GM19099 (cell line): Measurements from ENCODE around the gene WWOX.

ENCODE experiments used
- POLR2A ChIP-seq: IDR thresholded peaks from 3 replicates; pipeline ENCODE4 v1.6.1; 2011; ENCODE audit warnings: low read depth; ENCODE audit not compliant: insufficient read length; ENCODE audit errors: extremely low read depth

WWOX gene

DNA sequence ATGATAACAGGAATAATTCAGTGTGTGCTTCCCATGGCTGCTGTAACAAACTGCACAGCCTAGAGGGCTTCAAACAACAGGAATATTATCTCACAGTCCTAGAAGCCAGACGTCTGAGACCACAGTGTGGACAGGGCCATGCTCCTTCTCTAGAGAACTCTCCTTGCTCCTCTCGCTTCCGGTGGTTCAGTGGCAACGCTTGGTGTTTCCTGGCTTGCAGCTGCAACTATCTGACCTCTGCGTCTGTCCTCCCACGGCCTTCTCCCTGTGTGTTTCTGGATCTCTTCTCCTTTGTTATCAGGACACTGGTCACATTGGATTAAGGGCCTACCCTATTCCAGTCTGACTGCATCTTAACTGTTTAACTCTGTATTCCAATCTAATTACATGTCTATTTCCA, 1086.7 kb downstream of the WWOX start:
- no peak for TF ChIP-seq POLR2A

DNA sequence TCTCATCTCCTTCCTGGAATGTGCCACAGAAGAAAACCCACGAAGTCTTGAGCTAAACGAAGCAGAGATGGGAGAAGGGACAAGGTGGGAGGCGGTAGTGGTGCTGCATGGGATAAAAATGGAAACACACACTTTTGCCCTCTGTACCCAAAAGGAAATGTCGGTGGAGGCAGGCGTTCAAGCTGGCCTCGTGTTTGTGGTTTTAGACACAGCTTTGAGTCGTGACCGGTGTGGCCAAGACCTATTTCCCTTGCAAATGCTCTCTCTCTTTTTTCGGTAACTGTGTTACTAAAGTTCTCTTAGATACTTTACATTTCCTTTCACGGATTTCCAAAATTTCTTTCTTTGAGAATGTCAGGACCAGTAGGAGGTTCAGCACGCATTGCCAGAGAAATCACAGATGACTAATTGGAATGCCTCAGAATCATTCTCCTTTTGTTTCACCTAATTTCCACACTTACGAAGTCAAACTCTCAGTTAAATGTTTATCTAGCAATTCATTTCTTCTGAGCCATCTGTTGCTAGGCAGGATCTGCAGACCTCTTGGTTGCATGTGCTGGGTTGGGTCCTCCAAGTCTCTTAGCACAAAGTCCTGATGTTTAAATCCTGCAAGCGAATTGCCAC, 1088.8 kb downstream of the WWOX start:
- TF ChIP-seq POLR2A = no peak

DNA sequence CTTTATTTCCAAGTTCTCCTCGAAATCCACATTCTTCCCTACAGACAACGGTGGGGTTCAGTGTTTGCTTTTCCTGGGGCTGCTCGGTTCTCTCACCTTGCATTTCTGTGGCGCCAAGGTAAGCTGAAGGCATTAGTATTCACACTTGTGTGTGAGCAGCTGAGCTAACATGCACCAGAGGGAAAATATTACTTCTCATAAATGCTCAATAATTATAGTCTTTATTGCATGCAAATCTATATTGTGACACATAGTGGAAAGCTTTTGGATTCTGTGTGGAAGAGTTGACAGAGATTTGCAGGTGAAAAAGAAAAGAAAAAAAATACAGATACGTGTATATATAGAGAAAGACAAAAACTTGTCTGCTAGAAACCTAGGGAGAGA, 1089.3 kb downstream of the WWOX start:
- TF ChIP-seq POLR2A = no peak

DNA sequence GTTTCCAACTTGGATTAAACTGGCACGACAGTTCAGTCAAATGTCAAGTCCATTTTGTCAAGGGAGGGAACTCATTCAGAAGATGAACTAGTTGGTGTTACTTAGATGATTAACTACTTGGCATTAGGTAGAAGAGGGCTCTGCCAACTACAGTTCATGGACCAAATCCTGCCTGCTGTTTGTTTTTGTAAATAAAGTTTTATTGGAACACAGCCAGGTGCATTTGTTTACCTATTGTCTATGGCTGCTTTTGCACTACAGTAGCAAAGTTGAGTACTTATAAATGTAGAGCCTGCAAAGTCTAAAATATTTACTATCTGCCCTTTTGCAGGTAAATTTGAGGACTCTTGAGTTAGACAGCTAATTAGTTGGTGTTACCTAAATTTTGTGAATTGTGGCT, 1091.1 kb downstream of the WWOX start:
- no peak for TF ChIP-seq POLR2A

DNA sequence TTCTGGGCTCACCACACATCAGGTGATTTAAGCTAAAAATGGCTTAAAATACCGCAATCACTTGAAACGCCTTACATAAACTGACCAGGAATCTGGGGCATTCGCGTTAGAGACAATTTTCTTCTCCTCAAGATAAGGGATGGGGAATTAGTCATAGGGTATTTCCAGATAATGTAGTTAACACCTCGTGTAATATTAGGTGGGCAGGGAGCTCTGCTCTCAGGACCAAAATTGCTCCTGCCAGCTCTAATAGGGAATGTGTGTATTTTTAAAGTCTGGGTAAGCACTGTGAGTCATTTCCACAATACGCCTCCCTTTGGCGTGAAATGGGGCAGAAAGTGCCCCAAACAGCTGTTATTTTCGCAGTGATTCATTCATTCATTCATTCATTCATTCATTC, 1092.5 kb downstream of the WWOX start:
- no peak for TF ChIP-seq POLR2A

DNA sequence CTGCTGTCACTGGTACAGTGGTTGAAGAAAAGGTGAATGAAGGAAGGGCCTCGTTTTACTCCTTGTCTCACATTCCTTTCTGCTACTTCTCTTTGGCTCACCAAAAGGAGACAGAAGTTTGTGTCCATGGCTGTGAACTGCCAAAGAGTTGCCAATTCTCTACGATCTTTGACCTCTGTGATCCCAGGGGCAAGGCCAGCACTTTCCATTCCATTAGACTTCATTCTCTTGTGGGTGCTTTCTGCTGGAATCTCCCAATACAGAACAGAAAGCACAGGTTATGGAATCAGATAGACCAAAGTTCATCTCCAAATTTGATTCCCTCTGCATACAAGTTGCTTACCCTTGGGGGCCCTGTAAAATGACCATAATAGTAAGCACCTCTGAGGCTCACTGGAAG, 1093.5 kb downstream of the WWOX start:
- no peak for TF ChIP-seq POLR2A

DNA sequence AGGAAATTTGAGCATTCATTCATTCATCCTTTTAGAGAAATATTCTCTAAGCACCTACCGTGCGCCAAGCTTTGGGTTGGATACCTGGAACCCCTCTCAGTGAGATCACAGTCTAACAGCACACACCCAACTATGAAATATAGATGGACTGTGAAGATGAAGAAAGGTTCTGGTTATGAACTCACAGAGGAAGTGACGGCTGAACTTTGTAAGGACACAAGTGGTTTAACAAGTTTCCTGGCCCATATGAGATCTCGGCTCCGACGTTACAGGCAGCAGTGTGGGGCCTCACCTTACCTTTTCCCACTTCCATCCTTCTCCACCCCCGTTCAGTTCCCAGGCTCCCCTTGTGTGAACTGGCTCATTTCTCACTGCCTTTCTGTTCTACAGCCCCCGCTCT, 1094.8 kb downstream of the WWOX start:
- no peak for TF ChIP-seq POLR2A

DNA sequence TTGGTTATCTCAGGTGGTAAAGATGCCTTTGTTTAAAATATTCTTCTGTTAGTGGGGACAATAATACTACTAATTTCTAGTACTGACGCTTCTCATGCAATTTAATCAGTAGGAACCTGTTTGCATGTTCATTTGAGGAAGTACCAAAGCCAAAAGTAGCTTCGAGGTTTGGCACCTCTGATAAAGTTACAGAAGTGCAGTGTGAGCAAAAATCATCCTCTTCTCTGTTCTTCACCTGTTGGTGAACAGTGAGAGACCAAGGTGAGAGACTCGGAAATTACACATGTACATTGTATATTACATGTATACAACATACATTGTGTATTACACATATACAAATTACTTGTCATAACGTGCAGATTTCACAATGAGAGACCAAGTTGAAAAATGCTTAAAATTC, 1096.5 kb downstream of the WWOX start:
- no peak for TF ChIP-seq POLR2A

DNA sequence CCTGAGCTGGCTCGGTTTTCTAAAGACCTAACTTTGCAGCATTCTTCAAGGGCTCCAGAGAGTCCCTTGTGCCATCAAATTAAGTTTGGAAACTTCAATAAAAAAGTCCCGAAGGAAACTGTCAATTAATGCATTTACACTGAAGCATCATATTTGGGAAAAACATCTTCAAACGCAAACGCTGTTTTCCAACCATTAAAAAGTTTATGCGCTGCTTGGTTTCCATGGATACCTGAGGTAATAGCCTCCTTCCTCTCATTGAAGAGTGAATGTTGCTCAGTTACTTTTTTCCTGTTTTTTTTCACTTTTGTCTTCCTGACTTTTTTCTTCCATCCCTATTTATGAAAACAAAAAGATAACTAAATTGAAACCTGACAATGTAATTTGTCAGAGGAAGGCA, 1102.0 kb downstream of the WWOX start:
- no peak for TF ChIP-seq POLR2A

DNA sequence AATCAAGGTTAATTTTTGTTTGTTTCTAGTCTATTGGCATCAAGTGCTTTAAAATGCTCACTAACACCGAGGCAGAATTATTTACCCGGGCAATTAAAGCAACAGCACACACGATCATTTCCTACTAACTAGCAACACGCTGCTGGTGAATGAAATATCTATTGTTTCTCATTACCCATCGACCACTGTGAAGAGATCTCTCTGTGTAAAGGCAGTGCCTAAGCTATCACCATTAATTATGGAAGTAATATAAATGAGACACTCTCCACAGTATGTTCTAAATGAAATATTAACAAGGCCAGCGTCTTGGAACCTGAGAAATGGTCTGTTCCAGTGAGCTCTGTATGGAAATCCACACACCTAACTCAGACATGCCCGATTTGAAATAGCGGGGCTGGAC, 1103.5 kb downstream of the WWOX start:
- no peak for TF ChIP-seq POLR2A

DNA sequence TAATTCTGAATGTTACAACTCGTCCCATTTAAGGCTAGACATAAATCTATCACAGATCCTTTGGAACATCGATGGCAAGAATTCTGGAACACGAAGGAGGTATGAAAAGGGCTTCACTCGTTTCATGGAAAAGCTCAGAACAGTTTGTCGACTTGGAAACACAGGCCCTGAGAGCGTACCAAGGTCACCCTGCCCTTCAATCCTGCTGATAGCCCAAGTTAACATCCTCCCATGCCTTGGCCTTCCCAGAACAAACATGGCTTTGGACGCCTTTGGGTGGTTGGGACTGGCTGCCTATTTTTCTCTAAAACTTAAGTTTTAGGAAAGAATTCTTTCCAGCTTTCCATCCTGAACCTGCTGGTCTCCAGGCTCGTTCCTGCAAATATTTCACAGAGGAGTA, 1105.0 kb downstream of the WWOX start:
- no peak for TF ChIP-seq POLR2A

DNA sequence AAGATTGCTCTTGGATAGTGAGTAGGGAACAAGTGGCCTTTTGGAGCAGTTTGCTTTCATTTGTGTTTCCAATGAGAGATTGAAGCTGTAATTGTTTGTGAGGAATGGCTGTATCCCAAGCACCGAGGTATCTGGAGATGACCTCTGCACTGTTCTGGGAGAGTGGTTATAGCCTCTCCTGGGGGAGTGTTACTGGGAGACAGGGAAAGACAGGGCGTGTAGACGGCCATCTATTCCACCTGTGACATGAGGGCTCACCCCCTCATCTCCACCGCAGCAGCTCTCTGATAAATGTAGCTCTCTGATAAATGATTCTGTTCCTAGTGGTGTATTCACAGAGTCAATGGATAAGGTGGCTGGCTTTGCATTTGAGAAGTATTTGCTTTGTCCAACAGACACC, 1107.4 kb downstream of the WWOX start:
- no peak for TF ChIP-seq POLR2A

DNA sequence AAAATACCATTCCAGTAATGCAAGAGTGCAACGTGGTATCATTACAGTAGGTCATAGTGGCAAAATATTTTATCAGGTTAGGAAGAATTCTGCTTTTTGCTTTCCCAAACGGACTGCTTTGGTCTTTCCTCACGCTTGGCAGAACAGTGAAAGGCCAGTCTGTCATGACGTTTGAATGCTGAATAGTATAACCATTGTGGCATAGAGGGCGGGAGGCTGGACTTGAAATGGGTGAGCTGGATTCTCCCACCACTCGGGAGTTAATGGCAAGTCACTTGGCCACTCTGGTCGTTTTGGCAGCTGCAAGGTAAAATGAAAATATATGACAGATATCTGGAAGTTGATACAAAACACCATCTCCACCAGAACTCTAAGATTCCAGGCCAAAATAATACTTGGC, 1109.9 kb downstream of the WWOX start:
- no peak for TF ChIP-seq POLR2A

DNA sequence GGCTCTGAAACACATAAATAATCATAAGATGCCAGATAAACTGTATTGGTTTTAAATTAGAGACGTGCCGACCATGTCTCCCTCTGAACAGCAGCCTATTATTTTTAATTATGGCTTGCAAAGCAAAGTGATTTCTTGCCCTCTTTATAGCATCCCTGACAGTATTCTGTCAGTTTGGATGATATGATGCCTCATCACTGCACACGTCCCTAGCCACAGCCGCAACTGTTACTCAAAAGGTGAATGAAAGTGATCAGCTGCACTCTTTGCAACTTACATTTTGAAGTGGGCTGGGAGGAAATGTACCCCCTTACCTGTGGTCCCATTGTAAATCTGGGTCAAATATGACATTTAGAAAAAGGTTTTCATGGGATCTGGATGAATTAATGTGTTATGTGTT, 1111.2 kb downstream of the WWOX start:
- TF ChIP-seq POLR2A = no peak

DNA sequence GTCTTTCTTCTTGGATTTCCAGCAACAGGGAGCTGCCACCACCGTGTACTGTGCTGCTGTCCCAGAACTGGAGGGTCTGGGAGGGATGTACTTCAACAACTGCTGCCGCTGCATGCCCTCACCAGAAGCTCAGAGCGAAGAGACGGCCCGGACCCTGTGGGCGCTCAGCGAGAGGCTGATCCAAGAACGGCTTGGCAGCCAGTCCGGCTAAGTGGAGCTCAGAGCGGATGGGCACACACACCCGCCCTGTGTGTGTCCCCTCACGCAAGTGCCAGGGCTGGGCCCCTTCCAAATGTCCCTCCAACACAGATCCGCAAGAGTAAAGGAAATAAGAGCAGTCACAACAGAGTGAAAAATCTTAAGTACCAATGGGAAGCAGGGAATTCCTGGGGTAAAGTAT, 1112.1 kb downstream of the WWOX start:
- TF ChIP-seq POLR2A = no peak

DNA sequence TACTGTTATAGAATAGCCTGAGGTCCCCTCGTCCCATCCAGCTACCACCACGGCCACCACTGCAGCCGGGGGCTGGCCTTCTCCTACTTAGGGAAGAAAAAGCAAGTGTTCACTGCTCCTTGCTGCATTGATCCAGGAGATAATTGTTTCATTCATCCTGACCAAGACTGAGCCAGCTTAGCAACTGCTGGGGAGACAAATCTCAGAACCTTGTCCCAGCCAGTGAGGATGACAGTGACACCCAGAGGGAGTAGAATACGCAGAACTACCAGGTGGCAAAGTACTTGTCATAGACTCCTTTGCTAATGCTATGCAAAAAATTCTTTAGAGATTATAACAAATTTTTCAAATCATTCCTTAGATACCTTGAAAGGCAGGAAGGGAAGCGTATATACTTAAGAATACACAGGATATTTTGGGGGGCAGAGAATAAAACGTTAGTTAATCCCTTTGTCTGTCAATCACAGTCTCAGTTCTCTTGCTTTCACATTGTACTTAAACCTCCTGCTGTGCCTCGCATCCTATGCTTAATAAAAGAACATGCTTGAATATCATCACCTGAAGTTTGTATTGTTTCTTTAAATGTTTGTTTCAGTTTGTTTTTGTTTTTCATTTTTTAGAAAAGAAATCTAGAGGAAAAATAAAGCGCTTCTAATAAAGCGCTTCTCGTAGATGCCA, 1112.8 kb downstream of the WWOX start:
- TF ChIP-seq POLR2A = no peak

DNA sequence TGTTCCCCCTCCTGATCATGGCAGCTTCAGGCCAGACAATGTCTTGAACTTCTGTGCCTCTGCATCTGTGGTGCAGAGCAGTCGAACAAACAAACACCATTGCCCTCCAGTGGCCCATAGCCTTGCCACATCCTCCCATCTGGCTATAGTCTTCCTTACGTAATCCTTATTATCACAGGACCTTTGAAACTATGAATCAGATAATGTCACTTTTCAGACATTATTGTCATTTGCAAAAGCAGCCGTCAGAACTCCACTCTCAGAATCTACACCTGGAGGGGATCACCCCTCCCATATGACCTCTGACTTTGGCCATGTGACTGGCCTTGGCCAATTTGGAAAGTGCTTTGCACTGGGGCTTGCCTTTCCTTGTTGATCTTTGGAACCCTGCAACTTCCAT, 1113.8 kb downstream of the WWOX start:
- TF ChIP-seq POLR2A = no peak

DNA sequence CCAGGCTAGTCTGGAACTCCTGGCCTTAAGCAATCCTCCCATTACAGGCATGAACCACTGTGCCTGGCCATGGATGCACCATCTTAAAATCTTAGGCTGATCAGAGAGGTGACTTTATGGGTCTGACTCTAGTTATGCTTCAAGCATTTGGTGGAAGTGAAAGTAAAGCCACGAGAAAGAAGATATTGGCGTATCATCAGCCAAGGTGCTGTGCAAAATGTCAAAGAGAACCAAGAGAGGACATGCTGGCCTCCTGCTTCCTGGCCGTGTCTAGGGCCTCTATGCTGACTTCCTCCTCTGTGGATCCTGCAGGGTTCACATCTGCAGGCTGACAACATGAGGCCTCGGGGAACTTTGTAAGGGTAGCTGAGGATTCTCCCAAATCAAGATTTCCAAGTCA, 1115.8 kb downstream of the WWOX start:
- TF ChIP-seq POLR2A = no peak

DNA sequence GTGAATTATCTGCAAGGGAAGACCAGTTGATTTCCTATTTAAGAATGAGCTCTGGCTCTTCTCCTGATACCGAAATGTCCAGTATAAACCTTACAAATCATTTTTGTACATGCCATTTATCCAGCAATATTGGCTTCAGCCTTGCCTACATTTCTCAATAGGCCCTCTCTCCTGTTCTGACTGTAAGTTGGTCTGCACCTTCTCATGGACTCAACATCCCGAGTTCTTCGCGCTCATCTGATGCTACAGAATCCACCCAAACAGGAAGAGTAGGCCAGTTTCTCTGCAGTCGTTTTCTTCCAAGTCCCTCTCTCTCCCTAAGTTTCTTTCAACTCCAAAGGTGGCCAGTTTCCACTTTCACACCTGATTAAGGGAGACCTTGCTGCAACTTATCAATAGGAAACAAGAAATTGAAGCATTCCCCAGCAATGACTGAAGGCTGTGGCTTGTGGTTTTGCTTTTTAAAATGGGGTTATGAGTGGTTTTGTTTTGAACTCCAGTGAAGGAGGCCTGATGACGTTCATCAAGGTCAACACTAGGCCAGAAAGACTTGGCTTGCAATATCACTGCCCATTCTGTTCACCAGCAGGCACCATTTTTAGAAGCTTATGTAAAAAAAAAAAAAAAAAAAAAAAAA, 1118.0 kb downstream of the WWOX start:
- no peak for TF ChIP-seq POLR2A
